Measurements from ENCODE around the gene UMAD1.

GRCh38 chr7:7731732-7732131 is 91.2 kb downstream of the UMAD1 start:
- TF ChIP-seq, protein P1, sequence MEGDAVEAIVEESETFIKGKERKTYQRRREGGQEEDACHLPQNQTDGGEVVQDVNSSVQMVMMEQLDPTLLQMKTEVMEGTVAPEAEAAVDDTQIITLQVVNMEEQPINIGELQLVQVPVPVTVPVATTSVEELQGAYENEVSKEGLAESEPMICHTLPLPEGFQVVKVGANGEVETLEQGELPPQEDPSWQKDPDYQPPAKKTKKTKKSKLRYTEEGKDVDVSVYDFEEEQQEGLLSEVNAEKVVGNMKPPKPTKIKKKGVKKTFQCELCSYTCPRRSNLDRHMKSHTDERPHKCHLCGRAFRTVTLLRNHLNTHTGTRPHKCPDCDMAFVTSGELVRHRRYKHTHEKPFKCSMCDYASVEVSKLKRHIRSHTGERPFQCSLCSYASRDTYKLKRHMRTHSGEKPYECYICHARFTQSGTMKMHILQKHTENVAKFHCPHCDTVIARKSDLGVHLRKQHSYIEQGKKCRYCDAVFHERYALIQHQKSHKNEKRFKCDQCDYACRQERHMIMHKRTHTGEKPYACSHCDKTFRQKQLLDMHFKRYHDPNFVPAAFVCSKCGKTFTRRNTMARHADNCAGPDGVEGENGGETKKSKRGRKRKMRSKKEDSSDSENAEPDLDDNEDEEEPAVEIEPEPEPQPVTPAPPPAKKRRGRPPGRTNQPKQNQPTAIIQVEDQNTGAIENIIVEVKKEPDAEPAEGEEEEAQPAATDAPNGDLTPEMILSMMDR (IDR thresholded peaks at IDR 0.05; ENCODE audit: insufficient read depth, low read length): no peak
- TF ChIP-seq POLR2AphosphoS5 (IDR thresholded peaks at IDR 0.05; ENCODE audit: low read depth): no peak
- TF ChIP-seq, protein P2, sequence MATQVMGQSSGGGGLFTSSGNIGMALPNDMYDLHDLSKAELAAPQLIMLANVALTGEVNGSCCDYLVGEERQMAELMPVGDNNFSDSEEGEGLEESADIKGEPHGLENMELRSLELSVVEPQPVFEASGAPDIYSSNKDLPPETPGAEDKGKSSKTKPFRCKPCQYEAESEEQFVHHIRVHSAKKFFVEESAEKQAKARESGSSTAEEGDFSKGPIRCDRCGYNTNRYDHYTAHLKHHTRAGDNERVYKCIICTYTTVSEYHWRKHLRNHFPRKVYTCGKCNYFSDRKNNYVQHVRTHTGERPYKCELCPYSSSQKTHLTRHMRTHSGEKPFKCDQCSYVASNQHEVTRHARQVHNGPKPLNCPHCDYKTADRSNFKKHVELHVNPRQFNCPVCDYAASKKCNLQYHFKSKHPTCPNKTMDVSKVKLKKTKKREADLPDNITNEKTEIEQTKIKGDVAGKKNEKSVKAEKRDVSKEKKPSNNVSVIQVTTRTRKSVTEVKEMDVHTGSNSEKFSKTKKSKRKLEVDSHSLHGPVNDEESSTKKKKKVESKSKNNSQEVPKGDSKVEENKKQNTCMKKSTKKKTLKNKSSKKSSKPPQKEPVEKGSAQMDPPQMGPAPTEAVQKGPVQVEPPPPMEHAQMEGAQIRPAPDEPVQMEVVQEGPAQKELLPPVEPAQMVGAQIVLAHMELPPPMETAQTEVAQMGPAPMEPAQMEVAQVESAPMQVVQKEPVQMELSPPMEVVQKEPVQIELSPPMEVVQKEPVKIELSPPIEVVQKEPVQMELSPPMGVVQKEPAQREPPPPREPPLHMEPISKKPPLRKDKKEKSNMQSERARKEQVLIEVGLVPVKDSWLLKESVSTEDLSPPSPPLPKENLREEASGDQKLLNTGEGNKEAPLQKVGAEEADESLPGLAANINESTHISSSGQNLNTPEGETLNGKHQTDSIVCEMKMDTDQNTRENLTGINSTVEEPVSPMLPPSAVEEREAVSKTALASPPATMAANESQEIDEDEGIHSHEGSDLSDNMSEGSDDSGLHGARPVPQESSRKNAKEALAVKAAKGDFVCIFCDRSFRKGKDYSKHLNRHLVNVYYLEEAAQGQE (IDR thresholded peaks at IDR 0.05; ENCODE audit: insufficient replicate concordance, low read depth): no peak
- no peak for TF ChIP-seq GABPA (IDR thresholded peaks at IDR 0.05; ENCODE audit: low read depth)

Data from HL-60 (cell line).